ENCODE results near the gene GPRC5A. TPM values are rescaled to one million over a fixed set of nuclear protein-coding genes. Genes with fewer than 3 reads are reported as not detected.

The GPRC5A gene
- total RNA-seq, 4 donors from 2014 or later = 2.9 to 30.0 (median 3.8) TPM

- no peaks in the 10 kb centered on the region for H3K36me3 ChIP-seq
- DNase-seq (ENCODE audit: extremely low spot score) = peak; percentile 72
- intact Hi-C loops (cut with DNase I) = no loop called here
- H3K27me3 ChIP-seq = no peaks in the 10 kb centered on the region
- WGBS = 96% methylated on average over 6 of the region's 6 CpGs
- no peak within 1 kb of the TSS for H3K4me3 ChIP-seq
- no peaks in the 10 kb centered on the region for H3K9me3 ChIP-seq
- no peak within 1 kb of the TSS for H3K27ac ChIP-seq (replicated peaks in 1 of 4)
- H3K4me1 ChIP-seq = no peaks in the 10 kb centered on the region
- no peak for TF ChIP-seq EP300 (IDR thresholded peaks at IDR 0.05)
- TF ChIP-seq CTCF (IDR thresholded peaks at IDR 0.05) = no peak
- no peak for TF ChIP-seq POLR2A (IDR thresholded peaks at IDR 0.05; ENCODE audit: low read depth)
- no peak for TF ChIP-seq POLR2AphosphoS5 (IDR thresholded peaks at IDR 0.05)
These were observed 60.7 kb downstream of the GPRC5A start, which contains the start of gene GPRC5D for GRCh38 chr12:12952036-12952435. Gene GPRC5D, minus strand, starts transcription at chr12:12952170. Its CDS starts 1,786 bp downstream, at chr12:12950384.

GRCh38 chr12:12954356-12954755 is 63.0 kb downstream of the GPRC5A start:
- no peak overlapping the region for H3K4me3 ChIP-seq
- intact Hi-C loops (cut with DNase I) = no loop called here
- 73% methylated on average over 4 of the region's 4 CpGs for WGBS
- no peaks in the 10 kb centered on the region for H3K9me3 ChIP-seq
- H3K4me1 ChIP-seq = no peaks in the 10 kb centered on the region
- peak; percentile 42 for DNase-seq (ENCODE audit: extremely low spot score)
- no peaks in the 10 kb centered on the region for H3K36me3 ChIP-seq
- no peak for TF ChIP-seq POLR2AphosphoS5 (IDR thresholded peaks at IDR 0.05)
- TF ChIP-seq EP300 (IDR thresholded peaks at IDR 0.05) = no peak
- TF ChIP-seq CTCF (IDR thresholded peaks at IDR 0.05) = no peak
- TF ChIP-seq POLR2A (IDR thresholded peaks at IDR 0.05; ENCODE audit: low read depth) = no peak
- H3K27me3 ChIP-seq = no peaks in the 10 kb centered on the region
- H3K27ac ChIP-seq (replicated peaks in 1 of 4) = no peak overlapping the region

GRCh38 chr12:12954878-12955625 is 63.7 kb downstream of the GPRC5A start:
- WGBS = 91% methylated on average over 6 of the region's 6 CpGs
- TF ChIP-seq EP300 (IDR thresholded peaks at IDR 0.05) (no peak), CTCF (IDR thresholded peaks at IDR 0.05) (no peak), POLR2A (IDR thresholded peaks at IDR 0.05; ENCODE audit: low read depth) (no peak), POLR2AphosphoS5 (IDR thresholded peaks at IDR 0.05) (no peak)
- no peaks in the 10 kb centered on the region for H3K36me3 ChIP-seq
- peak; percentile 64 for DNase-seq (ENCODE audit: extremely low spot score)
- no peaks in the 10 kb centered on the region for H3K27me3 ChIP-seq
- no peak overlapping the region for H3K4me3 ChIP-seq
- H3K27ac ChIP-seq (replicated peaks in 1 of 4) = no peak overlapping the region
- no peaks in the 10 kb centered on the region for H3K9me3 ChIP-seq
- intact Hi-C loops (cut with DNase I) = no loop called here
- H3K4me1 ChIP-seq = no peaks in the 10 kb centered on the region

- TF ChIP-seq POLR2AphosphoS5 (IDR thresholded peaks at IDR 0.05) = no peak
- no peak for TF ChIP-seq POLR2A (IDR thresholded peaks at IDR 0.05; ENCODE audit: low read depth)
- no peak for TF ChIP-seq EP300 (IDR thresholded peaks at IDR 0.05)
- no peak for TF ChIP-seq CTCF (IDR thresholded peaks at IDR 0.05)
- 77% methylated on average over 7 of the region's 7 CpGs for WGBS
- intact Hi-C loops (cut with DNase I) = no loop called here
These were observed 67.5 kb downstream of the GPRC5A start for GRCh38 chr12:12958886-12959285.

More at GRCh38 chr12:12958886-12959285, 67.5 kb downstream of the GPRC5A start:
- DNase-seq (ENCODE audit: extremely low spot score) = no peak
- H3K27ac ChIP-seq (replicated peaks in 1 of 4) = no peak overlapping the region
- H3K36me3 ChIP-seq = no peaks in the 10 kb centered on the region
- H3K27me3 ChIP-seq = no peaks in the 10 kb centered on the region
- no peak overlapping the region for H3K4me3 ChIP-seq
- H3K9me3 ChIP-seq = no peaks in the 10 kb centered on the region
- H3K4me1 ChIP-seq = no peaks in the 10 kb centered on the region

Data from esophagus muscularis mucosa (tissue), 4 donors.